Measurements from ENCODE around the gene TMEM184A.

The TMEM184A gene

DNA sequence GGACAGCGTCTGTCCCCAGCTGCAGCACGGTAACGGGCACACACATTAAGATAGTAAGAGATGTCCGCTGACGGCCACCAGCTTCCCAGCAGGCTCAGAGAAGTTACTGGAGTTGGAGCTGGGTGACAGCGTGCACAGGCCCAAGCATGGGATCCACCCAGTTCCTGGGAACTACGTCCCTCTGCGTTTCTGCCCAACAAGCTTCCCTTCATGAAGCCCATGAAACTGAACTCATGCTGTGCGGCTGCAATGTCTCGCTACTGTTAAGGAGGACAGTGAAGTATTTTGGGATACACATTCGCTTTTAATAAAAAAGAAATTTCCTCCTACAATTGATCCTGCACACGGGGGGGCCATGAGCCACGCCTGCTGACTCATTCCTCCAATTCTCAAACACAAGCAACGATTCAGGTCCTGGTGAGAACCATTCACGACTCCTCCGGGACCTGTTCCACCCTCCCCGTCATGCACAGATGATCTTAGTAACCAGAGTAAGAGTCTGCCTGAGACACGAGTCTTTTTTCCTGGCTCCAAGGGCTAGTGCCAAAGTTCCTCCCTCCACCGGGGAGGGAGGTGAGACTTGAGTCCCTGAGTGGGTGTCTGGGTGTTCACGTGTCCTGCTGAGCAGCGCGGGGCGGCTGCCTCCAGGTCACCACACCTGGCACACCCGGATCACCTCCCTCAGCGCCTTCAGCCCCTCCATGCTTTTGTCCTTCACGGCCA is 11.2 kb upstream of the TMEM184A start:
- DNase-seq = no peak

DNA sequence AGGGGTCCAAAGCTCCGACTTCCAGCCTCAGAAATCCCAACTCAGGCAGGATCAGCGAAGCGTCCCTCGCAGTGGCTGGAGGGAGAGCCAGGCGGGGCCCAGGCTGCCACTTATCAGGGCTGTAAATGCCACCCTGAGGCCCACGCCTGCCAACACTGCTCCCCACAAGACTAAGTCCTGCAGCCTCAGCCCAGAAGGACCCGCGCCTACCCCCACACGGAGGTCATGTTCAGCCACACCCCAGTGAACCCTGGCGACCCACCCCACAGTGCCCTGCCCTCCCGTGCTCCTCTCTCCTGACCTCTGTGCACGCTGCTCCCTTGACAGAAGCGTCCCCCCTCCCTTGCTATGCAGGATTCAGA is 10.7 kb upstream of the TMEM184A start:
- no peak for DNase-seq

DNA sequence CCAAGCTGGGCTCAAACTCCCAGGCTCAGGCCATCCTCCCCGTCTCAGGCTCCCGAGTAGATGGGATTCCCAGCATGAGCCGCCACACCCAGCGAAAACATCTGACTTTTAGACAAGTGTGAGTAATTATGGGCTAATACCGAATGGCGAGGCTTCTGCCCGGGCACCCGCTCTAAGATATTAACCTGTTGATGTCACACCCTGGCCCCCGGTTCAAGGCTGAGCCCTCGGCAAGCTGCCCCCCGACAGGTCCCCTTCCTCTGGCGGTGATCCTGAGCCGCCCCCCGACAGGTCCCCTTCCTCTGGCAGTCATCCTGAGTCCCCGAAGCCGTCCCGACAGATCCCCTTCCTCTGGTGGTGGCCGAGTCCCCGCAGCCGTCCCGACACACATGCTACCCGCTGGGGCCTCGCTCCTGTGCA is 8.6 kb upstream of the TMEM184A start:
- DNase-seq = no peak

DNA sequence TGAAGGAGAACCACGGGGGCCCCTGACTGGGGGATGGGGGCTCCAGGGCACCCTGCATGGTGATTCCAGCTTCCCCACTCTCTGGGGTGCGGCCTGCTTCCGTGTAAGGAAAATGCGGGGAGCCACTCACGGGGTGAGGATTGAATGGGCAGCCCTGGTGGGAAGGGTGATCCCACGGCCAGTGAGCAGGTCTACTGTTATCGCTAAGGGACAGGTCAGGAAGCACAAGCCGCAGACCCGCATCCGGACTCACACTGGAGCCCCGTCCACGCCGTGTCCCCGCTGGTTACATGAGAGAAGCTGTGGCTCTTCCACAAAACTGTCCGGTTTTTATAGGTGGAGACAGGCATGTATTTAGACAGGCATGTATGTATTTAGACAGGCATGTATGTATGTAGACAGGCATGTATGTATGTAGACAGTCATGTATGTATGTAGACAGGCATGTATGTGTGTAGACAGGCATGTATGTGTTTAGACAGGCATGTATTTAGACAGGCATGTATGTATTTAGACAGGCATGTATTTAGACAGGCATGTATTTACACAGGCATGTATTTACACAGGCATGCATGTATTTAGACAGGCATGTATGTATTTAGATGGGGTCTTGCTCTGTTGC is 8.1 kb upstream of the TMEM184A start:
- DNase-seq = no peak

DNA sequence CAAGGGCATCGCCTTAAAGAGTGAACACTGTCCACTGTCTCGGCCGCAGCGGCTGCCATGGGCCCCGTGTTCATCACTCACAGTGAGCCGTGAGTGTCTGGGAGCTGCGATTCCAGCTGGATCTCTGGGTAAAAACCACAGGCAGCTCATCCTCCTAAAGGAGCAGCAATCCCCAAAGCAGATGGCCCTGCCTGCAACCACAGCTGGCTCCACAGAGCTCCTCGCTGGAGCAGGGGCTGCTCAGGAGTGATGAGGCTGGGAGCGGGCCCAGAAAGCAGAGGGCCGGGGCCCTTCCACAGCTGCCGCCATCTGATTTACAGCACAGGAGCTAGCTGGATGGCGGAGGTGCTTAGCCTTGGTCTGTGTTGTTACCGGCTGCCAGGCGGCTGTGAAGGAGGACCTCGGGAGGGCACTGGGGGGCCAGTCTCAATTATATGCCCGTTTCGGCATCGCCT is 6.6 kb upstream of the TMEM184A start:
- no peak for DNase-seq

DNA sequence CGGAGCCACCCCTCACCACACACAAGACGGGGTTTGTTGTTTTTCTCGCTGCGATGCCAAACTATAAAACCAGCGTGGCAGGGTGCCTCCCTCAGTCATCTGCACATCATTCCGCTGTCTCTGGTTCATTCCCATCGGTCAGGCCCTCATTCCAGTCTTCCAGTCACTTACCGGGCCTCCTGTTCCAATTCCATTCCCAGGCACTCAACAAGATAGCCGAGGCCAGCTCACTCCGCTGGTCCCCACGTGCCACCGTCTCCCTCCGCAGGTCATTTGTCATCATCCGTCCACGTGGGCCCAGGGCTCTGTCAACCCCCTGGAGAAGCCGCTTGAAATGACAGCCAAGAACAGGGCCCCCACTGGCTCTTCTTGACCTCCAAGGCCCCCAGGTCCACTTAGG is 6.1 kb upstream of the TMEM184A start:
- DNase-seq = no peak

DNA sequence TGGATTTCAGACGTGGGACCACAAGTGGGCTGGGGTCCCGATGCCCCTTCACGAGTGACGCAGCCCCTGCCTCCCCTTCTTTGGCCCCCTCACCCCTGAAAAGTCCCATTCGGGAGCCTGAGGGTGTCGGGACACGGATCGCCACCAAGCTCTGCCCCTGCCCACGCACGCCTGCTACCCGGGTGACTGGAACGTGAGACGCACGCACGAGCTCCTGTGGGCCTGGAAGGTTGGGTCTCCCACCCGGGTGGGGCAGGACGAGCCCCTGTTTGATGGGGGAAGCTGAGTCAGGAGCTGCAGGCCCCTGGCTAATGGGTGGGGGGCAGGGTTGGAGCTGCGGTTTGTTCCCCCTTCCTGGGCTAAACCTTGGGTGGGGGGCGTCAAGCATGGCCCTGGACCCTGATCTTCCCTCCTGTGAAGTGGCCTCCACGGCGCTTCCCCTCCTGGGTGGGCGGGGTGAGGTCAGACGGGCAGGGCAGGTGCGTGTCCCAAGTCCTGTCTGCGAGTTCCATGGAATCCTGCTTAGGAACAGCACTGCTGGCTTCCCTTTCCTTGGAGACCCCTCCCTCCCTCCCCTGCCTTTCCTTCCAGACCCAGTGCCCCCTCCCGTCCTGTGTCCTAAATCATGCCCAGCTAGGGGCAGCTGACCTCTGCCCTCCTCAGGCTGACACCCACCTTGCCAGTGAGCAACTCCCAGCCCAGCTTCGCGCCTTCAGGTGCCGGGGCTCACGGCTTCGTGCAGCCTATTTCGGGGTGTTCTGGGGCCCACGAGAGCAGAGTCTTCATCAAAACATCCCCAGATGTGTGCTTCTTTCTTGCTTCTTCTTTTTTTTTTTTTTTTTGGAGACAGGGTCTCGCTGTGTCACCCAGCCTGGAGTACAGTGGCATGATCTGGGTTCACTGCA is 5.3 kb upstream of the TMEM184A start:
- no peak for DNase-seq

DNA sequence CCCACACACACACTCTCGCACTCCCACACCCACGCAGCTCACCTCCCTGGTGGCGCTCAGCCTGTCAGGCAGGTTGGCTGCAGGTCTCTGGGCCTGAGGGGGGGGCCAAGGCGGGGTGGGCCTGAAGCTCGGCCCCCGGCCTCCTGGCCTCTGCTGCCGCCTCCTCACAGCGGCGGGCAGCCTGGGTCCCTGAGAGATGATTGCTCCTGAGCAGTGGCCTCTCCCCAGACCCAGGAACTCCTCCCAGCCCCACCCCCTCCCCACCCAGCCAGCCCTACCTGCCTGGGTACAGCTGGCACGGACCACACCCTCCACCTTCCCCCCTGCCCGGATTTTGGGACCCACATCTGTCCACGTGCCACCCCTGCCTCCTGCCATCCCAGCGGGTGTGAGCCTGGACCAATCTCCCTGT is 4.6 kb upstream of the TMEM184A start:
- no peak for DNase-seq

DNA sequence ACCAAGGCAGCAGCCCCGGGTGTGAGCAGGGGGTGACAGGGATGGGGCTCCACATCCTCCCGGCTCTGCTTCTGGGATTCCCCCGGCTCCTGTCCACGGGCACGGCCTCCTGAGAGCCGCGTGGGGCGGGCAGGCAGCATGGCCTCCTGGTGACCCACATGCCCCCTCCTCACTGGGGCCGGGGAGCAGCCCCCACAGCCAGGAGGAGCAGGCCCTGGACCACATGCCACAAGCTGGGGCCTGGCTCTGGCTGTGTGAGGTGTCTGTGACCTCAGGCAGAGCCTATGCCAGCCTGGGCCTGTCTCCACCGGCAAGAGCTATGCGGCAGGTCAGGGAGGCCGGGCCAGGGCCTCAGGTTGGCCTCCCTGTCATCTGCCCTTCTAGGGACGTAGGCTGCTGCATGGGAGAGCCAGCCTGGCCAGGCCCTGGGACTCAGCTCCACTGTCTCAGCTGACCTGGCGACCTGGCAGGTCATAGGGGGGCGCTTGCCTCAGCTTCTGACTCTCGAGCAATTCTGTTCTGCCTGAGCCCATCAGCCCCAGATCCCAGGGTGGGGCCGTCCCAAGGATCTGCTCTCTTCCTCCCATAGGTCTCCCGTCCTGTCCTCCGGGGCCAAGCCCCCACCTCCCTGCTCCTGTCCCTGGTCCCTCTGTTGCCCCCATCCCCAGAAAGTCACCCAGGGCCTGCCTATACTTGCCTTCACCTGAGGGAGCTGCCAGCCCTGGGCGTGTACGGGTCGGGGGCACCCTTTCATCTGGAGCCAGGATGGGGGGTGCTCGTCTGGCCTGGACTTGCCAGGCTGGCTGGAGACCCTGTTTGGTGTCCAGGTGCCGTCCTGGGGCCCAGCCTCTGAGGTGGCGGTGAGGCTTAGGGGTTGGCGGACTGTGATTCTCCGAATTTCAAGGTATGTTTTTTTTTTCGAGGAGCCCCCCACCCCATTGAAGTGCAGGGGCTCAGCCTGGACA is 3.9 kb upstream of the TMEM184A start:
- no peak for DNase-seq

DNA sequence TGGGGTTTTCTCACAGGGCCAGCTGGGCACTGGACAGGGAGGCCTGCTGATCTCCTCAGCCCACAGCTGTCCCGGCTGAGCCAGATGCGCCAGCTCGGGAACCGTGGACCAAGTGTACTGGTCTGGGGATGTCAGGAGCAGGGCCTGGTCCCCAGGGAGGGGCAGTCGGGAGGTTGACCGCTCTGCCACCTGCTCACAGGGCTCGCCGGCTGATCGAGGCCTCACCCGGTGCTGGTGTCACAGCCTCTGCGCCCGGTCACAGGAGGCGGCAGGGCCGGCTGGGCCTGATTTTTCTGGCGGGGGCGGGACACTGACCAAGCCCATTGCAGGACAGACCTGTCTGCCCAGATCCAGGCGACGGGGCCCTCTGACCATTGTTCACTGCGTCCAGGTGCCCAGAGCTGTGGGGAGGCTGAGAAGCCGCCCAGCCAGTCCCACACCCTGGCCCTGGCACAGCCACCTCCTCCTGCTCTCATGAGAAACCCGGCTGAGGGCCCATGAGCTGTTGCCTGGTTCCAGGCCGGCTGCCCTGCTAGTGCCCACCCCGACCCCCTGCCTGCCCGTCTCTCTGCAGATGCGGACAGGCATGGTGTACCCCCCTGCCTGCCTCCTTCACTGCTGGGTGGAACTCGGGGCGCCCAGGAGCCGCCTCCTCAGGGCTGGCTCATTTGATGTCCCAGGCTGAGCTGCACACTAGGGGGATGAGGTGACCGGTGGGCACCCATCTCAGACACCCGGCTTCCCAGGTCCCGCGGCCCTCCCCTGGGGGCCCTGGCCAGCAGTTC is 3.0 kb upstream of the TMEM184A start:
- DNase-seq = no peak

DNA sequence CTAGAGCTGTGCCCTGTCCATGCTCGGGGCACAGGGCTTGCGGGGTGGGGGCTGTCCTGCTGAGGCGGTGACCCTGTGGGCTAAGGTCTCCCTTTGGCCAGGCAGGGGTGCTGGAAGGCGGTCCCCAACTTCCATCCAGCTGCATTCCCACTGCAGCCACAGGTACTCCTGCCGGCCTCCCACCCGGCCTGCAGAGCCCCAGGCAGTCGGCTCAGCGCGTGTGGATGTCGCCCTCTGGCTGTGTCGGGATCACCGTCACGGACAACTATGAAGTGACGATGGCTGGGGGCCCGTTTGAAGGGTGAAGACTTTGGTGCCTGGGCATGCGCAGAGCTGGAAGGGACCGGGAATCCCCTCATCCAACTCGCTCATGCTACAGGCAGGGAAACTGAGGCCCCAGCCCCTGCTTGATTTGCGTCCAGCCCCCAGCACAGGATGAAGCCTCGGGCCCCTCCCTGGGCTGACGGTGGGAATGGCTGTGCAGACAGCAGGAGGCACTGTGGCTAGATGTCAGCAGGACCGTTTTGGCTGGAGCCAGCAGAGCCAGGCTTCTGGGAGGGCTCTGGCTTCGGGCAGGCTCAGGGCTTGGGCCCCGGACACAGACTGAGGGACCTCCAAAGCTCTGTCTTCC is 2.3 kb upstream of the TMEM184A start:
- no peak for DNase-seq

DNA sequence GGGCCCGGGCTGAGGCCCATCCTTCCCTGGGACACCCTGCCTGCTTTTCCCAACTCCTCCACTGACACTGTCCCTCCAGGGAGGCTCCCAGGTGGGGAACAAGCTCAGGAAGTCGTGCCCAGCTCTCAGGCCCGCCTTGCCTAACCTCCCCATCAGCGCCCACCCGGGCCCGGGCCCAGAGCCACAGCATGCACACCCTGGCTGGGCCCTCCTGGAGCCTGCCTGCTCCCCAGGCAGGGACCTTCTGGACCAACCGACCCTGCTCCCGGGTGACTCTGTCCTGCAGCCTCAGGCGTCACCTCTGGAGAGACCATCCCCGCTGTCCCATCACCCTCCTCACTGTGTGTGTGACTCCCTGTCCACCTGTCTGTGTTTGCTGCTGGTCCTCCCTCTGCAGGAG is 1.8 kb upstream of the TMEM184A start:
- no peak for DNase-seq

DNA sequence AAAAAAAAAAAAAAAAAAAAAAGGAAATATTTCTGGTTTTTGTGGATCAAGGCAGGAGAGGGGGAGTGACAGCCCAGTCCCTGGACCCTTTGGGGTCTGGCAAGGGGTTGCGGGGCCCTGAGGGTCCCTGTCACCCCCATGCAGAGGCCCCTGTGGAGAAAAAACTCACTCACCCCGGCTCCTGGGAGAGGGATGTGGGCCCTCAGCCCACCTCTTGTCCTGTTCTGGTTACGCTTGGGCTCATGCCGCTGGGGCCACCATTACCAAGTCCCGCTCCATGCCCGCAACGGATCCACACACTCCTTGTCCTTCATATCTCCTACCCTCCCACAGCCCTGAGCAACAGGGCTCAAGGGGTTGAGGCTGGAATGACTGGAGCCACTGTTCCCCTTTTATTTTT is 1.0 kb upstream of the TMEM184A start:
- DNase-seq = no peak

DNA sequence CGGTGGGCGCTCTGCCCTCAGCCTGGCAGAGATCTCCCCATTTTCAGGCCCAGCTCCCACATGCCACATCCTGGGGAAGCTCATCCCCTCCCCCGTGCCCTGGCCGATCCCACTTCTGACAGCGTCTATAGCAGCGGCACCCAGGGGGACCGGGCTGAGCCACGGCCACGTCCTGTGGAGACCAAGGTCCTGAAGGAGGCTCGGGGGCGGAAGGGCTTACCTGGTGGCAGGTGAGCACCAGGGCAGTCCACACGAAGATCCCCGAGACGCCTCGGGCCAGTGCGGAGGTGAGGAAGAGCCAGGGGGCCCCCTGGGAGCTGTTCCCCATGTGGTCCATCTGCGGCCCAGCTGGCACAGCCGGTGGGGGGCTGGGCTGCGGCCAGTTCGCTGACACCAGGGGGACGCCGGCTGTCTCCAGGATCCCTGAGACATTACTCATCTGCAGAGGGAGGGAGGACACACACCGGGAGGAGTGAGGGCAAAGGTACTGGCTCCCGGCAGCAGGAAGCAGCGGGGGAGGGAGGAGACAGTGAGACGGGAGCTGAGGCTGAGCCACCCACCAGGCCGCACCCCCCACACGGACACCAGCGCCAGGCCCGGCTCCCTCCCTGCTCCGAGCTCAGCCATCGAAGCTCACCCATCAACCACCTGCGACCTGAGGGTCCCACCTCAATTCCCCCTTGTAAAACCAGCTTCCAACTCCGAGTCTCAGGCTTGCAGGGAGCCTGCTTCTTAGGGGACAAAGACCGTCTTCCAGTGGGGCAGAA is 776 bp downstream of the TMEM184A start:
- DNase-seq = no peak

DNA sequence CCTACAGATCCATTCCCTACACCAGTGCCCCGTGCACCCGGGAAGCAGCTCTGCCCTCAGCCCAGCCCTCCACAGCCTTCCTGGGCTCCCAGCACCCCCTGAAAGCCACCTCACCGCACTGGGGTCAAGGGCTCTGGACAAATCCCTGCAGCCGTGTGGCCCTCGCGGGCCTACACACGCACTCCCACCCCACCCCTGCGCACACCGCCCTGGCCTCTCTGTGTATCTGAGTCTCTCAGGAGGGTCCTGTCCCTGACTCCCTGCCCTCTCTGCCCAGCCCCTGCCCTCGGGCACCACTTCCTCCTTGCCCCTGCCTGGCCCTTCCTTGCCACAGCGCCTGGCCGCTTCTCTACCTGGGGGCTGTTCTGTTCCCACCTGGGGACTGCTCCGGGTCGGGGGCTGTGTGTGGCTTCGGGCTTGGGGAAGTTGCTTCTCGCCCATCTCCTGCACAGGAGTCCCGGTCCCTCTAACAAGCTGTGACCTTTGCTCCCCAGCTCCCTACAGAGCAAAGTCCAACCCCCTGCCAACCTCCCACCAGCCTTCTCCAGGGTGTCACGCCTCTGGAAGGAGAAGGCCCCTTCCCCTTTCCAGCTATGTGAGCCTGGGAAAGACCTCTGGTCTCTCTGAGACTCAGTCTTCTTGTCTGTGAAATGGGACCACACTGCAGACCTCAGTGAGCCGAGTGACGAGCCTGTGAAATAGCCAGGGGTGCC is 1.5 kb downstream of the TMEM184A start:
- DNase-seq = no peak

DNA sequence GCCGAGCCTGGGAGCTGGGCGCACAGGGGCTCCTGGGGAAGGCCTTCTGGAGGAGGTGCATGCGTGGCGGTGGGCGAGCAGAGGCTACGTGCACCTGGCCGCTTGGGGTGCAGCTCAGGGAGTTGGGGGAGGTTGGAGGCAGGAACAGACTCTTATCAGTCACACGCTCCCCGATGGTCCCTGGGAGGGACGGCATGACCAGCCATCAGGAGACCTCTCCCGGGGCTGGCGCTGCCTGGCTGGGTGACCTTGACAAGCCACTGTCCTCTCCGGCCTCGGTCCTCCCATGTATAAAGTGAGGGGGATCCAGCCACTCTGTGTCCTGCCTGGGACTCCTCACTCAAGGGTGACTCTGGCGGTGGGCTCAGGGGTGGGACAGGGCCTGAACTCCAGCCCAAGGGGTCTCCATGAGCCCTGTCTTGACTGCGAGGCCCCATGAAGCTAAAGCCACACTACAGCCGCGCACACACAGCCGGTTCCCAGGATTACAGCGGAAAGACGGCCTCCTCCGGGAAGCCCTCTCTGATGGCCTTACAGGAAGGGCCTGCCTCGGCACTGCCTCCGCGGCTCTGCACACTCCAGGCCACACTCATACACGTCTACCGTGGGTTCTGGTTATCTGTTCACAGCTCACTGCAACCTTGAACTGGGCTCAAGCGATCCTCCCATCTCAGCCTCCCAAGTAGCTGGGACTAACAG is 2.3 kb downstream of the TMEM184A start:
- no peak for DNase-seq

DNA sequence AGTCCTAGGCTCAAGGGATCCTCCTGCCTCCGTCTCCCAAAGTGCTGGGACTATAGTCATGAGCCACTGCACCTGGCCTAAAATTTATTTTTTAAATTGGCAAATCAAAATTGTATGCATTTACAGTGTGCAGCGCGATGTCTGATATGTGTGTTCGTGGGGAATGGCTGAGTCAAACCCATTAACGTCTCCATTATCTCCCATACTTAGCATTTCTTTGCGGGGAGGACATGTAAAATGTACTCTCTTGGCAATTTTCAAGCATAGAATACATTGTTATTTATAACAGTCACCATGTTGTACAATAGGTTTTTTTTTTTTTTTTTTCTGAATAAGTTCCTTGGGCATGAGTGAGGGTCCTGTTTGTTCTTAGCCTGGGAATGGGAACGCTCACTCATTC is 3.8 kb downstream of the TMEM184A start:
- no peak for DNase-seq

DNA sequence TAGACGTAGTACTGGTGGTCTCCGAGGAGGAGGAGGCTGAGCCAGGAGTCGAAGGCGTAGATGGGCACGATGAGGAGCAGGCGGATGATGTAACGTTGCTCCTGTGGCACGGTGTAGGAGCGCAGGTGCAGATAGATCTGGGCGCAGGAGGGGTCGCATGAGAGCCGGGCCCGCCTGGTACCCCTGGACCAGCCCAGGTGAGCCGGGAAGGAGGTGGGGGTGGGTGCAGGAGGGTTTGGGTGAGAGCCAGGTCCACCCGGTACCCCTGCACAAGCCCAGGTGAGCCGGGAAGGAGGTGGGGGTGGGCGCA is 5.2 kb downstream of the TMEM184A start:
- DNase-seq = no peak

Data from CD4-positive, alpha-beta T cell treated with Interferon gamma for 1 hour (primary cell).